GM20000 (cell line): ENCODE results near the gene DPT.

ENCODE experiments used
- DNase-seq: peaks from one replicate; pipeline ENCODE4 v3.0.0; 2012; ENCODE audit warnings: low spot score
- CTCF ChIP-seq: IDR thresholded peaks from 2 replicates; pipeline ENCODE4 v1.5.1; 2012; ENCODE audit warnings: mild to moderate bottlenecking, control low read depth; ENCODE audit errors: extremely low read depth, missing control alignments

DPT gene

GRCh38 chr1:168717906-168718891 lies 10.8 kb downstream of the DPT start:
- no peak for DNase-seq
- no peak for TF ChIP-seq CTCF

- no peak for TF ChIP-seq CTCF
- DNase-seq = no peak
Measured at GRCh38 chr1:168714012-168714411, 15.0 kb downstream of the DPT start.

GRCh38 chr1:168709405-168710363 lies 19.3 kb downstream of the DPT start:
- TF ChIP-seq CTCF = no peak
- DNase-seq = no peak

- no peak for TF ChIP-seq CTCF
- no peak for DNase-seq
Measured at GRCh38 chr1:168708698-168709404, 20.2 kb downstream of the DPT start.

- no peak for DNase-seq
- TF ChIP-seq CTCF = no peak
Measured at GRCh38 chr1:168706391-168706992, 22.5 kb downstream of the DPT start.

GRCh38 chr1:168700575-168701268 lies 28.3 kb downstream of the DPT start:
- DNase-seq = no peak
- no peak for TF ChIP-seq CTCF
